GF-D8 (cell line): ENCODE data around the gene POU4F2.
"Not testable (repeated sequence)": the region's sequence is repeated elsewhere in the genome, so short reads cannot be mapped to it uniquely, and the experiment has no call there.

Experiments used
- DNase-seq: peaks from one replicate; lab custom pipeline; 2025; lab: John Stamatoyannopoulos, UW

The POU4F2 gene

DNA sequence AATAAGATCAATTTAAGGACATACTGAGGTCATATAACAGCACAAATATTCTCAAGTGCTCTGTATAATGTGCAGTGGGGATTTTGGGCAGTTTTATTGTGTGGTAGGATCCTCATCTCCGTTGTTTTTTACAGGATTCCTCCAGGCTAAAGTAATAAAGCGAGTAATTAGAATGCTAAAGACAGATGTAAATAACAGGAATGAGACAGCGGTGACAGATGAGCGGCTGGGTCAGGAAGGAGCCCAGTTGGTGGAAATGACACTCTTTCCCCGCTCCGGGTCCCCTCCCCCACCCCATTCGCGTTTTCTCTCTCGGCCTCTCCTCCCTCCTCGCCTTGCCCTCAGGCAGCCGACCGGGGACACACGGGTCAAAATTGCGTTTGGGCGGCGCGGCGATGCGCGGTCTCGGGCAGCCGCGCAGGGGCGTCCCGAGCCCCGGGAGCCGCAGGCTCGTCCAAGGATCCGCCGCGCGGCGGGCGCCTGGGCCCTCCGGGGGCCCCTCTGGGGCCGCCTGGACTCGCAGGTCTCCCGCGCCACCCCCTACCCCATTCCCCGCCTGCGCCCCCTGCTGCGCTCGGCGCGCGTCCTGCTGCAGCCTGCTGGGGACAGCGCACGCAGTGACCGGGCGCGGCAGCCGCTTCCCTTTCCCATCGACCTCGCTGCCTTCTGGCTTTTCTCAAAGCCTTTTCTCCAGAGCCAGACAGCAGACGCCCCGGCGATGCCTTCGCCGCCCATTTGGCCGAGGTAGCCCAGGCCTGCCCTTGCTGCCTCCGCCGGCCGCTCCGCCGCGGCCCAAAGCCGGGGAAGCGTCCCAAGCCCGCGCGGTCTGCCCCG, 16.2 kb downstream of the POU4F2 start:
- DNase-seq, result no peak

DNA sequence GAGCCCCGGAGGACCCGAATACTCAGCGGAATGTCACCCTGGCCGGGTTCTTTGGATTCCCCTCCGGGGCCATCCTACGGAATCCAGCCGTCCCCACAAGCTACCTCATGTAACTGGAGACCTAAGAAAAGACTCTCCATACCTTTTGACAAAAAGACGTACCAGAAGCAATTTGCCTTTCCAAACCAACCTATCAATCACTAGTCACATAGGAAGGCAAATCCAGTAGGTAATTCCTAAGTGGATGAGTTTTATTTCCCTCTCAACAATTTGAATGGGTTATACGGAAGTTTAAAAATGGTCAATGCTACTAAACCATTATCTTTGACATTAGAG, 16.8 kb downstream of the POU4F2 start:
- DNase-seq, result no peak

DNA sequence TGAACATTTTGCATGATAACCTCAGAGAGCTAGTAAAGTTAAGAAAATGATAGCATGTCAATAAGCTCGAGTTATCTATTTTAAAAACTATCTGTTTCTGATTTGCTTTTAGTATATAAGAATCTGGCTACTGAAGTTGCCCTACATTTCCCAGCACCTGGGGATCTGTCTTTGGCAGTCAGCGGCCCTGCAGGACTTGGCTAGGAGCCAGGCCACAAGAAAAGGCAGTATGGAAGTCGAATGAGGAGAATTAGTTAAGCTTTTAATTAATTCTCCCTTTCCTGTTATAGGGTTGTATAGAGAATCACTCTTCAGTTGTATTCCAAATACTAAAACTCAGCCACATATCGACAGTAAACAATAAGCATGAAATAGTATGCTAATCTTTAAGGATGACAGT, 22.7 kb downstream of the POU4F2 start:
- DNase-seq, result no peak

DNA sequence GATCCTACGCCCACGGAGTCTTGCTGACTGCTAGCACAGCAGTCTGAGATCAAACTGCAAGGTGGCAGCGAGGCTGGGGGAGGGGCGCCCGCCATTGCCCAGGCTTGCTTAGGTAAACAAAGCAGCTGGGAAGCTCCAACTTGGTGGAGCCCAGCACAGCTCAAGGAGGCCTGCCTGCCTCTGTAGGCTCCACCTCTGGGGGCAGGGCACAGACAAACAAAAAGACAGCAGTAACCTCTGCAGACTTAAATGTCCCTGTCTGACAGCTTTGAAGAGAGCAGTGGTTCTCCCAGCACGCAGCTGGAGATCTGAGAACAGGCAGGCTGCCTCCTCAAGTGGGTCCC, 25.2 kb downstream of the POU4F2 start:
- not testable (repeated sequence) for DNase-seq

DNA sequence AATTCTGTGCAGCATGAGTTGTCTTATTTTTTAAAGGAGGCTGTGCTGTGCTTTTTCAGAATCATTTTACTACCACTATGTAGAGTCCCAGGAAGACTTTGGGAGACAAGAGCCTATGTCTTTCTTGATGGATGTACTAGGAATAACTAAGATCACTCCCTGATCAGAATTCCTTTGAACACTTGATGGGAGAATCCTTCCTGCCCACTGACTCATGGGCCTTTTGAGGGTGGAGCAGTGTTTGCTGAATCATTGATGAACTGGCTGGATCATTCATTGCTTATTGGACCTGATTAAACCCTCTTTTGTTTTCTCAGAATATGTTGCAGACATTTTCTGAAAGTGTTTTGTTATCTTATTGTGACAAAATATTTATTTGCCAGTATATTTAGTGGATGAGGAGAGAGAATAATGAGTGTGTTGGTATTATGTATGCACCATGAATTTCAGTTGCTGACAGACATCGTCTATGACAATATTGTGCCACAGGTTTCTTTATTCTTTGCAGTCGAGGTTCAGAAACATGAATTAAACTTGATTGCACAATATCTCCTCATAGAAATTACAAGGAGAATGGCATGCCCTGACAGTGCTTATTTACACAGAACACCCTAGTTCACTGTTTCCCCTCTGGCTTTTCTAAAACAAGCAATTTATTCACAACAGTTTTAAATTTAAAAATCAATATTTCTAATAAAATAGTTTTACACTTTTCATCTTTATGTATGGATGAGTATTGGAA, 36.3 kb downstream of the POU4F2 start:
- no peak for DNase-seq
